Stomach (tissue), 4 donors: Measurements from ENCODE around the gene MALRD1.

ENCODE experiments used
- CTCF ChIP-seq, 7 experiments: fragments of 450-650 bp in 4 of 7; fragments of 200-600 bp in 3 of 7; sonication (generic) in 3 of 7; IDR thresholded peaks; one replicate each; pipeline ENCODE4 v1.5.1; 2016 to 2019; ENCODE audit warnings: antibody characterized with exemption in 7 of 7, control low read depth in 2 of 7, mild to moderate bottlenecking in 1 of 7
- EP300 ChIP-seq: sonication (generic); formaldehyde crosslinking; IDR thresholded peaks from one replicate; pipeline ENCODE4 v1.6.1; 2017; ENCODE audit warnings: antibody characterized with exemption
- POLR2A ChIP-seq, 4 donors: fragments of 450-650 bp; IDR thresholded peaks; one replicate each; pipeline ENCODE4 v1.6.1; 2016; ENCODE audit warnings: antibody characterized with exemption in 4 of 4, control low read depth in 2 of 4, mild to moderate bottlenecking in 1 of 4, moderate library complexity in 1 of 4
- POLR2AphosphoS5 ChIP-seq, 3 donors: sonication (generic); formaldehyde crosslinking; IDR thresholded peaks; one replicate each; pipeline ENCODE4 v1.6.1; 2016; ENCODE audit warnings: antibody characterized with exemption in 3 of 3

- TF ChIP-seq CTCF (IDR thresholded peaks at IDR 0.05) (no peak), POLR2AphosphoS5 (IDR thresholded peaks at IDR 0.05) (no peak), POLR2A (IDR thresholded peaks at IDR 0.05) (no peak), EP300 (no peak)
Measured at GRCh38 chr10:19756919-19757318, 708.3 kb downstream of the MALRD1 start.
